A673 (cell line): Measurements from ENCODE around the gene USP20. TPM values are rescaled to one million over a fixed set of nuclear protein-coding genes. Genes with fewer than 3 reads are reported as not detected.
"Not testable (repeated sequence)": the region's sequence is repeated elsewhere in the genome, so short reads cannot be mapped to it uniquely, and the experiment has no call there.

Experiments
- BruUV-seq: library from RNA; stranded (reverse); fragments of 400-500 nt; replicated peaks from 2 replicates; lab custom pipeline; 2021; lab: Mats Ljungman, UMichigan
- CTCF ChIA-PET: fragments of 300-600 bp; sonication (Branson Sonifier 250); formaldehyde crosslinking; loops from one replicate; lab custom pipeline; 2022; ENCODE audit warnings: antibody characterized with exemption; lab: Charles Lee
- POLR2A ChIA-PET: fragments of 300-600 bp; sonication (Branson Sonifier 250); formaldehyde crosslinking; loops from one replicate; lab custom pipeline; 2022; ENCODE audit warnings: antibody characterized with exemption; ENCODE audit not compliant: low non-redundant PET; lab: Charles Lee
- DNase-seq: peaks from one replicate; pipeline ENCODE4 v3.0.0-alpha.2; 2015; ENCODE audit warnings: low spot score
- H3K27ac ChIP-seq: fragments of 200-600 bp; sonication (generic); 2 replicates; pipeline ENCODE4 v1.5.1; 2016; ENCODE audit warnings: mixed run types, low read depth, mild to moderate bottlenecking, mixed read lengths, antibody characterized with exemption, low read length; ENCODE audit not compliant: poor library complexity, severe bottlenecking
- H3K27me3 ChIP-seq: fragments of 200-600 bp; sonication (generic); replicated peaks from 2 replicates; pipeline ENCODE4 v1.6.1; 2017; ENCODE audit warnings: mixed run types, low read depth, mild to moderate bottlenecking, mixed read lengths, antibody characterized with exemption, low read length; ENCODE audit not compliant: insufficient read depth, poor library complexity
- H3K36me3 ChIP-seq: fragments of 200-600 bp; sonication (generic); 2 replicates; pipeline ENCODE4 v1.6.1; 2016; ENCODE audit warnings: mixed run types, mild to moderate bottlenecking, mixed read lengths, antibody characterized with exemption, low read length; ENCODE audit not compliant: insufficient read depth, poor library complexity, severe bottlenecking
- H3K4me1 ChIP-seq: fragments of 200-600 bp; sonication (generic); 2 replicates; pipeline ENCODE4 v1.6.1; 2017; ENCODE audit warnings: mixed run types, mild to moderate bottlenecking, mixed read lengths, antibody characterized with exemption, low read length; ENCODE audit not compliant: insufficient read depth, poor library complexity, severe bottlenecking
- H3K4me3 ChIP-seq: fragments of 200-600 bp; sonication (generic); 2 replicates; pipeline ENCODE4 v1.5.1; 2016; ENCODE audit warnings: low read depth, mixed run types, mild to moderate bottlenecking, mixed read lengths, low read length; ENCODE audit not compliant: poor library complexity, severe bottlenecking
- H3K9me3 ChIP-seq: fragments of 200-600 bp; sonication (generic); 2 replicates; pipeline ENCODE4 v1.6.1; 2016; ENCODE audit warnings: mixed run types, low read depth, mild to moderate bottlenecking, mixed read lengths, antibody characterized with exemption, low read length; ENCODE audit not compliant: poor library complexity, severe bottlenecking
- EZH2 ChIP-seq: fragments of 200-600 bp; sonication (generic); IDR thresholded peaks from 2 replicates; pipeline ENCODE4 v1.6.1; 2017; ENCODE audit warnings: borderline replicate concordance, low read depth, mild to moderate bottlenecking, mixed read lengths, antibody characterized with exemption, low read length; ENCODE audit not compliant: poor library complexity, severe bottlenecking
- intact Hi-C: fragments of 100-400 bp; cut with micrococcal nuclease; formaldehyde crosslinking; loops from one replicate; pipeline ENCODE4 v1.10.0; 2022; ENCODE audit not compliant: unreplicated experiment
- total RNA-seq: library from RNA; stranded (reverse); gene quantifications from 2 replicates; pipeline ENCODE4 v1.2.3, GENCODE V29; 2021
- TF ChIP-seq, protein P1 (sequence below): fragments of 300-800, 200-600 bp; sonication (generic); conservative IDR thresholded peaks from 2 replicates; pipeline ENCODE4 v1.5.1; 2017; ENCODE audit warnings: low read depth, mild to moderate bottlenecking, antibody characterized with exemption, low read length, moderate library complexity, mixed read lengths

Gene USP20
- total RNA-seq, 1 experiment from 2014 or later, result 17.1 TPM

DNA sequence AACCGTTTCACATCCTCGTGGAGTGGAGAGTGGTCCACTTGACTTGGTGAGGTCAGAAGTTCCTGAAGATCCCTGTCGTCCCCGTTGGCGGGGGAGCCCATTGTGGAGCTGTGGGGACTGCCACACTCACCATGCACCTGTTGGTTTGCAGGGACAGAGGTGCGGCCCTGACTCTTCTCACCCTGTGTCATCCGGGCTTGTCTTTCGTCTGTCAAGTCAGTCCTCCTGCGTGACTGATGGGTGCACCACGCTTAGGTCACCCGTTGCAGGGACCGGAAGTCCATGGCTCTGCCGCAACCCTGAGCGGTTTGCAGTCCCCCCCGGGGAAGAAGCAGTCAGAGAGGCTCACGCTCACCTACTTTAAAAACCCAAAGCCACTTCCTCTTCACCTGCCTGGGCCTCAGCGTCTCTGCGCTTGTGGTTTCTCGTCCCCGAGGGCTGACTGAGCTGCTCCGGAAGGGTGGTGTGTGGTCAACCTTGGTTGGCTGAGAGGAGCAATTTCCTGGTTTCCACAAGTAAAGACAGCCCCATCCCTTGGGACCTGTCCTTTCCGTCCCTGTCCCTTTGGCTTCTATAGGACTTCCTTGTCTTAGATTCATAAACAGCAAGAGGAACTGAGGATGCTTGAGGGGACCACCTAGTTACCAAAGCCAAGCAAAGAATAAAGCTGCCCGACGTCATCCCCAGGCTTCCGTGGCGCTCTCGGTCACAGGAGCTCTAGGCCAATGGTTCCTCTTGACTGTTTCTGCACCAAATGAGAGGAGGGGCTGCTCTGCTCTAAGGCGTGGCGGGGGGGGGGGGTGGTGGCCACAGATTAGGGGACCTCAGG lies 53.2 kb downstream of the USP20 start:
- ChIA-PET CTCF (no interaction called here), POLR2A (no interaction called here)
- no peaks in the 10 kb centered on the region for H3K27me3 ChIP-seq
- peak overlapping the region; percentile 77 for H3K27ac ChIP-seq
- no TSS peak for BruUV-seq
- H3K9me3 ChIP-seq, result no peaks in the 10 kb centered on the region
- TF ChIP-seq EZH2, result no peak
- TF ChIP-seq, protein P1, sequence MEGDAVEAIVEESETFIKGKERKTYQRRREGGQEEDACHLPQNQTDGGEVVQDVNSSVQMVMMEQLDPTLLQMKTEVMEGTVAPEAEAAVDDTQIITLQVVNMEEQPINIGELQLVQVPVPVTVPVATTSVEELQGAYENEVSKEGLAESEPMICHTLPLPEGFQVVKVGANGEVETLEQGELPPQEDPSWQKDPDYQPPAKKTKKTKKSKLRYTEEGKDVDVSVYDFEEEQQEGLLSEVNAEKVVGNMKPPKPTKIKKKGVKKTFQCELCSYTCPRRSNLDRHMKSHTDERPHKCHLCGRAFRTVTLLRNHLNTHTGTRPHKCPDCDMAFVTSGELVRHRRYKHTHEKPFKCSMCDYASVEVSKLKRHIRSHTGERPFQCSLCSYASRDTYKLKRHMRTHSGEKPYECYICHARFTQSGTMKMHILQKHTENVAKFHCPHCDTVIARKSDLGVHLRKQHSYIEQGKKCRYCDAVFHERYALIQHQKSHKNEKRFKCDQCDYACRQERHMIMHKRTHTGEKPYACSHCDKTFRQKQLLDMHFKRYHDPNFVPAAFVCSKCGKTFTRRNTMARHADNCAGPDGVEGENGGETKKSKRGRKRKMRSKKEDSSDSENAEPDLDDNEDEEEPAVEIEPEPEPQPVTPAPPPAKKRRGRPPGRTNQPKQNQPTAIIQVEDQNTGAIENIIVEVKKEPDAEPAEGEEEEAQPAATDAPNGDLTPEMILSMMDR, result no peak
- H3K36me3 ChIP-seq, result peaks cover 40% of the 10 kb centered on the region
- peaks cover 73% of the 10 kb centered on the region for H3K4me1 ChIP-seq
- intact Hi-C loops, result no loop called here
- no peak for DNase-seq
- no peak overlapping the region for H3K4me3 ChIP-seq

DNA sequence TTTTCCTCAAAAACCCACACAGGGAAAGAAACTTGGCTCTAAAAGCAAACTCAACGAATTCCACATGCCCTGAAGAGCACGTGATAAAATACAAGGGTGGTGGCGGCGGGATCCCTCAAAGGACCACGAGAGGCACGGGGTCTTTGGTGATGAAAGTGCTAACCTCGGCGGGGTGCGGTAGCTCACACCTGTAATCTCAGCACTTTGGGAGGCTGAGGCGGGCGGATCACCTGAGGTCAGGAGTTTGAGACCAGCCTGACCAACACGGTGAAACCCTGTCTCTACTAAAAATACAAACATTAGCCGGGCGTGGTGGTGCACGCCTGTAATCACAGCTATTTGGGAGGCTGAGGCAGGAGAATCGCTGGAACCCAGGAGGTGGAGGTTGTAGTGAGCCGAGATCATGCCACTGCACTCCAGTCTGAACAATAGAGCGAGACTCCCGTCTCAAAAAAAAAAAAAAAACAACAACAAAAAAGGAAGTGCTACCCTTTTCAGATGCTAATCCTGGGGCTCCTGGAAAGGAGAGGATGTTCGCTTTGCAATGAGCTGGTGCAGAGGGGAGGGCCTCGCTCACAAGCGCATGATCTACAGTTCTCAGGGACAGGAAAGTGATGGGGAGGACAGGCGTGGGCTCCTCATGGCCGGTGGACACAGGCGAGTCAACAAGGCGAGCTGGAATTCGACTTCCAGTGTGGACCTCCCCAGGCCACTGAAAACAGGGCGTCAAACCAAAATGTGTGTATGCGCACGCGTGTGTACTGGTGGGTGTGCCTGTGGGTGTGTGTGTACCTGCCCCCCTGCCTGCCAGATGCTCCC lies 54.1 kb downstream of the USP20 start:
- no peak overlapping the region for H3K4me3 ChIP-seq
- no peaks in the 10 kb centered on the region for H3K27me3 ChIP-seq
- no TSS peak for BruUV-seq
- H3K27ac ChIP-seq, result peak overlapping the region; percentile 77
- no peaks in the 10 kb centered on the region for H3K9me3 ChIP-seq
- ChIA-PET CTCF (no interaction called here), POLR2A (no interaction called here)
- intact Hi-C loops, result no loop called here
- peaks cover 69% of the 10 kb centered on the region for H3K4me1 ChIP-seq
- no peak for DNase-seq
- no peak for TF ChIP-seq EZH2
- TF ChIP-seq, protein P1, result no peak
- peaks cover 46% of the 10 kb centered on the region for H3K36me3 ChIP-seq

DNA sequence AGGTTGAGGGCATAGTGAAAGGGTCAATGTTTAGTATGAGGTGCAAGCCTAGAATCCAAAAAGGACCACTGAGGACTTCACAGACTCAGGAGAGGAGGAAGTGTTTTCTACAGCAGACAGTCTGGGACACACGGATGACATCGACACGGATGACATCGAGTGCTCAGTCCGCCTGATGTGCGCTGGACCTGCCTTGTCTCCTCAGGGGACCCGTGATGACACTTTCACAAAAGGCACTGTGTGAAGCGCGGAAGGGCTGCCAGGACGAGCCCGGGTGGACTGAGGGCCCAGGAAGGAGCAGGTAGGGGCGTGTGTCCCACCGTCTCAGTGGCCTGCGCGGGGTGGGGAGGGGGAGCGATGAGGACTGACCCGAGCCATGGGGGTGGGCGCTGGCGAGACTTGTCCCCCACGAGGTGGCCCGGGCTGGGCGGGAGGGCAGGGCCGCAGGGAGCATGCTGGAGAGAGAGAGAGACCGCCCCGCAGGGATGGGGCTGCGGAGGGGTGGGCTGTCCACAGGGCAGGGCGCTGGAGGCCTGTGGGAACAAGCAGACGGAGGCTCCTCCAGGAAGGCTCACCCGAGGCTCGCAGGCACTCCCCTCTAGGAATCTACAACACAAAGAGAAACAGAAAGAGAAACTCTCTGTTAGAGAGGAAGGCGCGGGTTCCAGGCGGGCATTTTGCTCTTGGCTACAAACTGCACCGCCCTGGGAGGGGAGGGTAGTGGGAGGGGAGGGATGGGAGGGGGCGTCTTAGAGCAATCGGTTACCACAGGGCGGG lies 54.9 kb downstream of the USP20 start:
- intact Hi-C loops, result no loop called here
- peaks cover 63% of the 10 kb centered on the region for H3K4me1 ChIP-seq
- DNase-seq, result no peak
- H3K4me3 ChIP-seq, result no peak overlapping the region
- peaks cover 54% of the 10 kb centered on the region for H3K36me3 ChIP-seq
- no peaks in the 10 kb centered on the region for H3K27me3 ChIP-seq
- ChIA-PET POLR2A (no interaction called here), CTCF (no interaction called here)
- TF ChIP-seq, protein P1, result no peak
- TF ChIP-seq EZH2, result no peak
- no peak overlapping the region for H3K27ac ChIP-seq
- no peaks in the 10 kb centered on the region for H3K9me3 ChIP-seq
- BruUV-seq, result no TSS peak

DNA sequence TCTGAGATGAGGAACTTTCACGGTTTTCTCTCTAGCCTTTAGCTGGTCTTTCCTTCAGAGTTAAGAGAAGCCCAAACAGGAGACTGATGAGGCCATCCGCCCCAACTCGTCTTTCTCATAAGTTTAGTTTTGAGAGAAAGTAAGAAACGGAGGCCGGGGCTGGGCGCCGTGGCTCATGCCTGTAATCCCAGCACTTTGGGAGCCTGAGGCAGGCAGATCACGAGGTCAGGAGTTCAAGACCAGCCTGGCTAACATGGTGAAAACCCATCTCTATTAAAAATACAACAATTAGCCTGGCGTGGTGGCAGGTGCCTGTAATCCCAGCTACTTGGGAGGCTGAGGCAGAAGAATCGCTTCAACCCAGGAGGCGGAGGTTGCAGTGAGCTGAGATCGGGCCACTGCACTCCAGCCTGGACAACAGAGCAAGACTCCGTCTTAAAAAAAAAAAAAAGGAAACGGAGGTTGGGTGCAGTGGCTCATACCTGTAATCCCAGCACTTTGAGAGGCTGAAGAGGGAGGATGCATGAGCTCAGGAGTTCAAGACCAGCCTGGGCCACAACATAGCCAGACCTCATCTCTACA lies 55.6 kb downstream of the USP20 start:
- CTCF ChIA-PET, H3K4me3 ChIP-seq, POLR2A ChIA-PET, BruUV-seq, intact Hi-C loops, H3K27me3 ChIP-seq, DNase-seq, H3K9me3 ChIP-seq: not testable (repeated sequence)
- peak overlapping the region; percentile 70 for H3K27ac ChIP-seq
- H3K36me3 ChIP-seq, result peaks cover 61% of the 10 kb centered on the region
- peaks cover 60% of the 10 kb centered on the region for H3K4me1 ChIP-seq
